ENCODE results near the gene KCP. TPM values are rescaled to one million over a fixed set of nuclear protein-coding genes. Genes with fewer than 3 reads are reported as not detected.
A peak's percentile ranks its signal among the peaks of the same experiment; 100 is the strongest.

The KCP gene
- total and polyA plus RNA-seq, 2 of the 13 experiments (the other 11 are each of a cell fraction or from before 2014, with no cell fraction given), result 0.37 to 1.0 TPM

GRCh38 chr7:128862571-128863432, 47.7 kb downstream of the KCP start, which contains the start of gene ATP6V1F (continued):
- TF ChIP-seq ZGPAT (CRISPR knock-in tag; IDR thresholded peaks at IDR 0.05), result peak; percentile 36
- TF ChIP-seq ELF1 (CRISPR knock-in tag; IDR thresholded peaks at IDR 0.05), result no peak
- TF ChIP-seq ZNF614 (CRISPR knock-in tag; IDR thresholded peaks at IDR 0.05; ENCODE audit: borderline replicate concordance), result peak; percentile 12; the same call in 1 of the 2 replicates
- no peak for TF ChIP-seq TAF15 (IDR thresholded peaks at IDR 0.05; ENCODE audit: low read depth, low read length, poor library complexity, severe bottlenecking)
- TF ChIP-seq MIER3 (CRISPR knock-in tag; IDR thresholded peaks at IDR 0.05; ENCODE audit: borderline replicate concordance), result peak; percentile 75; the same call in 1 of the 2 replicates
- no peak for TF ChIP-seq STAG1 (CRISPR knock-in tag; IDR thresholded peaks at IDR 0.05)
- peak; percentile 86 for TF ChIP-seq HNRNPLL (IDR thresholded peaks at IDR 0.05; ENCODE audit: low read depth, low read length, poor library complexity, severe bottlenecking)
- no peak for TF ChIP-seq RARG (CRISPR knock-in tag; IDR thresholded peaks at IDR 0.05; ENCODE audit: low read depth)
- TF ChIP-seq, protein P1, sequence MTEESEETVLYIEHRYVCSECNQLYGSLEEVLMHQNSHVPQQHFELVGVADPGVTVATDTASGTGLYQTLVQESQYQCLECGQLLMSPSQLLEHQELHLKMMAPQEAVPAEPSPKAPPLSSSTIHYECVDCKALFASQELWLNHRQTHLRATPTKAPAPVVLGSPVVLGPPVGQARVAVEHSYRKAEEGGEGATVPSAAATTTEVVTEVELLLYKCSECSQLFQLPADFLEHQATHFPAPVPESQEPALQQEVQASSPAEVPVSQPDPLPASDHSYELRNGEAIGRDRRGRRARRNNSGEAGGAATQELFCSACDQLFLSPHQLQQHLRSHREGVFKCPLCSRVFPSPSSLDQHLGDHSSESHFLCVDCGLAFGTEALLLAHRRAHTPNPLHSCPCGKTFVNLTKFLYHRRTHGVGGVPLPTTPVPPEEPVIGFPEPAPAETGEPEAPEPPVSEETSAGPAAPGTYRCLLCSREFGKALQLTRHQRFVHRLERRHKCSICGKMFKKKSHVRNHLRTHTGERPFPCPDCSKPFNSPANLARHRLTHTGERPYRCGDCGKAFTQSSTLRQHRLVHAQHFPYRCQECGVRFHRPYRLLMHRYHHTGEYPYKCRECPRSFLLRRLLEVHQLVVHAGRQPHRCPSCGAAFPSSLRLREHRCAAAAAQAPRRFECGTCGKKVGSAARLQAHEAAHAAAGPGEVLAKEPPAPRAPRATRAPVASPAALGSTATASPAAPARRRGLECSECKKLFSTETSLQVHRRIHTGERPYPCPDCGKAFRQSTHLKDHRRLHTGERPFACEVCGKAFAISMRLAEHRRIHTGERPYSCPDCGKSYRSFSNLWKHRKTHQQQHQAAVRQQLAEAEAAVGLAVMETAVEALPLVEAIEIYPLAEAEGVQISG (CRISPR knock-in tag; IDR thresholded peaks at IDR 0.05), result peak; percentile 12; the same call in 1 of the 2 replicates
- no peak for TF ChIP-seq KDM6A (CRISPR knock-in tag; IDR thresholded peaks at IDR 0.05; ENCODE audit: low read depth)
- 0 out of 2 replicates have a peak, but pooled peaks have one; percentile 18 for TF ChIP-seq MNT (IDR thresholded peaks at IDR 0.05)
- no peak for TF ChIP-seq FOXK1 (CRISPR knock-in tag; IDR thresholded peaks at IDR 0.05; ENCODE audit: borderline replicate concordance, low read depth)
- TF ChIP-seq, protein P2, sequence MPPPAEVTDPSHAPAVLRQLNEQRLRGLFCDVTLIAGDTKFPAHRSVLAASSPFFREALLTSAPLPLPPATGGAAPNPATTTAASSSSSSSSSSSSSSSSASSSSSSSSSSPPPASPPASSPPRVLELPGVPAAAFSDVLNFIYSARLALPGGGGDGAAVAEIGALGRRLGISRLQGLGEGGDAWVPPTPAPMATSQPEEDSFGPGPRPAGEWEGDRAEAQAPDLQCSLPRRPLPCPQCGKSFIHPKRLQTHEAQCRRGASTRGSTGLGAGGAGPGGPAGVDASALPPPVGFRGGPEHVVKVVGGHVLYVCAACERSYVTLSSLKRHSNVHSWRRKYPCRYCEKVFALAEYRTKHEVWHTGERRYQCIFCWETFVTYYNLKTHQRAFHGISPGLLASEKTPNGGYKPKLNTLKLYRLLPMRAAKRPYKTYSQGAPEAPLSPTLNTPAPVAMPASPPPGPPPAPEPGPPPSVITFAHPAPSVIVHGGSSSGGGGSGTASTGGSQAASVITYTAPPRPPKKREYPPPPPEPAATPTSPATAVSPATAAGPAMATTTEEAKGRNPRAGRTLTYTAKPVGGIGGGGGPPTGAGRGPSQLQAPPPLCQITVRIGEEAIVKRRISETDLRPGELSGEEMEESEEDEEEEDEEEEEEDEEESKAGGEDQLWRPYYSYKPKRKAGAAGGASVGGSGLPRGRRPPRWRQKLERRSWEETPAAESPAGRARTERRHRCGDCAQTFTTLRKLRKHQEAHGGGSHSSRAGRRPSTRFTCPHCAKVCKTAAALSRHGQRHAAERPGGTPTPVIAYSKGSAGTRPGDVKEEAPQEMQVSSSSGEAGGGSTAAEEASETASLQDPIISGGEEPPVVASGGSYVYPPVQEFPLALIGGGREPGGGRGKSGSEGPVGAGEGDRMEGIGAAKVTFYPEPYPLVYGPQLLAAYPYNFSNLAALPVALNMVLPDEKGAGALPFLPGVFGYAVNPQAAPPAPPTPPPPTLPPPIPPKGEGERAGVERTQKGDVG (CRISPR knock-in tag; IDR thresholded peaks at IDR 0.05; ENCODE audit: borderline replicate concordance), result no peak
- TF ChIP-seq BHLHE40 (IDR thresholded peaks at IDR 0.05; ENCODE audit: low read length), result no peak
- TF ChIP-seq MBNL3 (CRISPR knock-in tag; conservative IDR thresholded peaks at IDR 0.05), result no peak
- no peak for TF ChIP-seq HNRNPL (IDR thresholded peaks at IDR 0.05; ENCODE audit: low read depth, low read length)
- TF ChIP-seq TOPORS (CRISPR knock-in tag; IDR thresholded peaks at IDR 0.05), result no peak
- TF ChIP-seq ZBTB3 (CRISPR knock-in tag; IDR thresholded peaks at IDR 0.05; ENCODE audit: borderline replicate concordance, low read depth), result no peak
- TF ChIP-seq TRIM24 (CRISPR knock-in tag; IDR thresholded peaks at IDR 0.05), result no peak
- no peak for TF ChIP-seq ZNF329 (CRISPR knock-in tag; IDR thresholded peaks at IDR 0.05; ENCODE audit: low read depth)
